ENCODE data around the gene LMOD1. TPM values are rescaled to one million over a fixed set of nuclear protein-coding genes. Genes with fewer than 3 reads are reported as not detected.

LMOD1 gene
- total and polyA plus RNA-seq, 2 donors (not counting 3 experiments of a cell fraction or from before 2014, with no cell fraction given) = 0.19 to 0.33 TPM

GRCh38 chr1:201930803-201931202 lies 15.5 kb downstream of the LMOD1 start:
- intact Hi-C loops (cut with micrococcal nuclease) (no loop called here), dilution Hi-C loops (cut with MboI; ENCODE audit: extremely low pct_ligation_motif_present, low sequenced_read_pairs) (no loop called here)
- no peaks in the 10 kb centered on the region for H3K9me1 ChIP-seq (replicated peaks; ENCODE audit: control insufficient read depth, extremely low read depth, insufficient read depth, low read length)
- H3K9ac ChIP-seq (replicated peaks; ENCODE audit: extremely low read depth, insufficient read depth, low read length) = no peak overlapping the region
- no peak overlapping the region for H3K4me2 ChIP-seq (ENCODE audit: insufficient read depth, low read length)
- TF ChIP-seq CTCF (IDR thresholded peaks at IDR 0.05; ENCODE audit: extremely low read depth in 1 of 2, insufficient read depth in 1 of 2, low read depth in 1 of 2, low read length in 2 of 2) (no peak), FOS (IDR thresholded peaks at IDR 0.05; ENCODE audit: borderline replicate concordance, insufficient read depth, low read length) (no peak), POLR2A (IDR thresholded peaks at IDR 0.05; ENCODE audit: low read depth, low read length) (no peak), POLR2AphosphoS5 (IDR thresholded peaks at IDR 0.05; ENCODE audit: insufficient read depth, low read depth, low read length) (no peak), GATA2 (IDR thresholded peaks at IDR 0.05; ENCODE audit: insufficient read depth, insufficient read length, low read depth, low read length) (no peak), MYC (IDR thresholded peaks at IDR 0.05; ENCODE audit: low read depth, low read length) (no peak), EZH2 (IDR thresholded peaks at IDR 0.05; ENCODE audit: borderline replicate concordance, low read depth, low read length, severe bottlenecking) (no peak), JUN (IDR thresholded peaks at IDR 0.05; ENCODE audit: borderline replicate concordance, insufficient read depth, insufficient read length, low read depth) (no peak), MAX (IDR thresholded peaks at IDR 0.05; ENCODE audit: insufficient read depth, insufficient read length) (no peak)
- H3K4me1 ChIP-seq (ENCODE audit: control insufficient read depth, extremely low read depth, insufficient read depth, low read length) = no peaks in the 10 kb centered on the region
- peaks cover 8 to 11% of the 10 kb centered on the region in 2 experiments for H3K27me3 ChIP-seq (ENCODE audit: control insufficient read depth in 2 of 2, insufficient read depth in 2 of 2, low read length in 2 of 2)
- H3K9me3 ChIP-seq (replicated peaks; ENCODE audit: control insufficient read depth, insufficient read depth, low read length) = no peaks in the 10 kb centered on the region
- POLR2A ChIA-PET = no interaction called here
- no peak overlapping the region for H3K4me3 ChIP-seq (replicated peaks in 1 of 3; ENCODE audit: insufficient read depth in 1 of 3, low read depth in 1 of 3, low read length in 3 of 3)
- DNase-seq (ENCODE audit: low read depth, low spot score) = no peak
- H3K27ac ChIP-seq (ENCODE audit: insufficient read depth, low read depth, low read length) = no peak overlapping the region
- BruUV-seq (replicated peaks) = no TSS peak
- H3K79me2 ChIP-seq (ENCODE audit: control insufficient read depth, insufficient read depth, low read length) = no peaks in the 10 kb centered on the region
- FAIRE-seq = no peak
- H3K36me3 ChIP-seq (ENCODE audit: control insufficient read depth in 2 of 2, extremely low read depth in 1 of 2, insufficient read depth in 2 of 2, low read length in 2 of 2) = no peaks in the 10 kb centered on the region
- H2AFZ ChIP-seq (ENCODE audit: low read depth, low read length) = no peak overlapping the region
- CTCF ChIA-PET = interaction anchor here (0.7 kb wide), 1 partner anchor 35 kb away, joined by 3 read pairs; no protein-coding TSS in a partner anchor
- no peaks in the 10 kb centered on the region for H4K20me1 ChIP-seq (replicated peaks; ENCODE audit: control insufficient read depth, extremely low read depth, insufficient read depth, low read length)

Measured in endothelial cell of umbilical vein (primary cell).